BE2C (cell line): ENCODE results near the gene ADAMTS13.

Experiments used
- DNase-seq: peaks from one replicate; pipeline ENCODE4 v3.0.0-alpha.2; 2020
- H3K27me3 ChIP-seq: fragments of 250-450 bp; sonication (Bioruptor Pico); 2 replicates; pipeline ENCODE4 v1.5.1; 2020; ENCODE audit warnings: mild to moderate bottlenecking
- H3K36me3 ChIP-seq: fragments of 250-450 bp; sonication (Bioruptor Pico); 2 replicates; pipeline ENCODE4 v1.5.1; 2020; ENCODE audit warnings: mild to moderate bottlenecking
- H3K4me1 ChIP-seq: fragments of 250-450 bp; sonication (Bioruptor Pico); 2 replicates; pipeline ENCODE4 v1.5.1; 2020
- H3K4me3 ChIP-seq: 2 replicates; pipeline ENCODE4 v1.5.1; 2011; ENCODE audit warnings: low read depth, low read length
- H3K9me3 ChIP-seq: fragments of 250-450 bp; sonication (Bioruptor Pico); 2 replicates; pipeline ENCODE4 v1.5.1; 2020
- TF ChIP-seq, protein P1 (sequence below): IDR thresholded peaks from 2 replicates; pipeline ENCODE4 v1.5.1; 2012; ENCODE audit warnings: mild to moderate bottlenecking, low read depth, low read length

Gene ADAMTS13

DNA sequence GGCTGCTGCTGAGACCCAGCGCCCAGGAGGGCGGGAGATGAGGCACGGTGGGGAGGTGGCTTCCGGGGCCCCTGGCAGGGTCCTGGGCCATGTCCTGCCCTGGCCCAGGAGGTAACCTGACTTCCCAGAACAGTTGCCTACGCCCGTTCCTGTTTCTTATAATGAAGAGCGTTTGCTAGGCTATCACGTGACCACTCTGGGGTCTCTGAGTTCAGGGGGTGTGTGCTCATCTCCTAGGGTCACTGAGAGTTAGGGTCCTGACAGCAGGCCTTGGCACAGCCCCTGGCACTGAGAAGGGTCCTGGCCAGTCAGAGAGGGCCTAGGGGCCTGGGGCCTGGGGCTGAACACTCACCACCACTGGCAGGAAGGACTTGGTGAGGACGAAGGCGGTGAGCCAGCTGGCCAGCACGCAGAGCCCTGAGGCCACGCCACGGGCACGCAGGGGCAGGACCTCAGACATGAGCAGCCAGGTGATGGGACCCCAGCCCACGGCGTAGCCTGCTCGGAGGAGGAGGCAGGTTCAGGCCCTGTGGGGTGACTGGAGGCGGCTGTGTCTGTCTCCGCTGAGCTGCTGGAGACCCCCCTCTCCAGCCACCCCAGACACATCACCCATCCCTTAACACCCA is 50.7 kb downstream of the ADAMTS13 start:
- Histone ChIP-seq H3K4me3 (no peak overlapping the region), H3K27me3 (no peaks in the 10 kb centered on the region), H3K9me3 (no peaks in the 10 kb centered on the region), H3K4me1 (peaks cover 1% of the 10 kb centered on the region; the same call in 1 of the 2 replicates), H3K36me3 (peaks cover 33% of the 10 kb centered on the region)
- DNase-seq, result peak; percentile 8
- TF ChIP-seq, protein P1, sequence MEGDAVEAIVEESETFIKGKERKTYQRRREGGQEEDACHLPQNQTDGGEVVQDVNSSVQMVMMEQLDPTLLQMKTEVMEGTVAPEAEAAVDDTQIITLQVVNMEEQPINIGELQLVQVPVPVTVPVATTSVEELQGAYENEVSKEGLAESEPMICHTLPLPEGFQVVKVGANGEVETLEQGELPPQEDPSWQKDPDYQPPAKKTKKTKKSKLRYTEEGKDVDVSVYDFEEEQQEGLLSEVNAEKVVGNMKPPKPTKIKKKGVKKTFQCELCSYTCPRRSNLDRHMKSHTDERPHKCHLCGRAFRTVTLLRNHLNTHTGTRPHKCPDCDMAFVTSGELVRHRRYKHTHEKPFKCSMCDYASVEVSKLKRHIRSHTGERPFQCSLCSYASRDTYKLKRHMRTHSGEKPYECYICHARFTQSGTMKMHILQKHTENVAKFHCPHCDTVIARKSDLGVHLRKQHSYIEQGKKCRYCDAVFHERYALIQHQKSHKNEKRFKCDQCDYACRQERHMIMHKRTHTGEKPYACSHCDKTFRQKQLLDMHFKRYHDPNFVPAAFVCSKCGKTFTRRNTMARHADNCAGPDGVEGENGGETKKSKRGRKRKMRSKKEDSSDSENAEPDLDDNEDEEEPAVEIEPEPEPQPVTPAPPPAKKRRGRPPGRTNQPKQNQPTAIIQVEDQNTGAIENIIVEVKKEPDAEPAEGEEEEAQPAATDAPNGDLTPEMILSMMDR, result no peak

DNA sequence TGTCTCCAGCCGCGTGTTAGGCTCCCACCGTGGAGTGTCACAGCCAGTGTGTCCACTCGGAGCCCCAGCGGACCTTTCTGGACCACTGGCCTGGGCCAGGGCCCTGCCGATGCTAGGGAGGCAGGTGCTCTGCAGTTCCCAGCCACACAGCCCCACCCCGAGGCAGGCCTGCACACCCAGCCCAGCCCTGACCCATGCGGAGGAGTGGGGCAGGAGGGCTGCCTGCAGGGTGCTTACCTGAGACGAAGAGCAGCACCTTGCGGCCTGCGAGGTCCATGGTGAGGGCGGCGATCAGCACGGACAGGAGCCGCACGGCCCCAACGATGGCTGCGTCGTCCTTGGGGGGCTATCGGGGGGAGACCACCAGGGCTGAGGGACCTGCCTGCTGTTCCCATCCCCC is 51.6 kb downstream of the ADAMTS13 start:
- Histone ChIP-seq H3K9me3 (no peaks in the 10 kb centered on the region), H3K36me3 (peaks cover 33% of the 10 kb centered on the region), H3K4me1 (peaks cover 3% of the 10 kb centered on the region; the same call in 1 of the 2 replicates), H3K27me3 (no peaks in the 10 kb centered on the region), H3K4me3 (no peak overlapping the region)
- peak; percentile 8 for DNase-seq
- TF ChIP-seq, protein P1, result no peak

DNA sequence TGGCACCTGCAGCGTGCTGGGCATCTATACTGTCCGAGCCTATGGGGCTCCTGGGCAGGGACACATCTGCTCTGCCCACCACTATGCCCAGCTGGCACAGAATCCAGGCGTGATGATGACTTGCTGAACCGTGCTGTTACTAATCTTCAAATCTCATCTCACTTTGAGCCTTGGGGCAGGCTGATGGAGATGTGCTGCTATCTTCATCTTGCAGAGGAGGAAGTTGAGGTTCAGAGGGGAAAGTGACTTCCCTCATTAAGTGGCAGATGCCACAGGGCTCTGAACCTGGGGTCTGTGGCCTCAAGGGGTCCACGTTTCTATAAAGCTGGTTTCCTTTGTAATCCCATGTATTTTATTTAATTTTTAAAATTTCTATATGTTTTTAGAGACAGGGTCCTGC is 52.0 kb downstream of the ADAMTS13 start:
- Histone ChIP-seq H3K4me3 (no peak overlapping the region), H3K9me3 (no peaks in the 10 kb centered on the region), H3K36me3 (peaks cover 33% of the 10 kb centered on the region), H3K27me3 (no peaks in the 10 kb centered on the region), H3K4me1 (peaks cover 3% of the 10 kb centered on the region; the same call in 1 of the 2 replicates)
- TF ChIP-seq, protein P1, result no peak
- no peak for DNase-seq

DNA sequence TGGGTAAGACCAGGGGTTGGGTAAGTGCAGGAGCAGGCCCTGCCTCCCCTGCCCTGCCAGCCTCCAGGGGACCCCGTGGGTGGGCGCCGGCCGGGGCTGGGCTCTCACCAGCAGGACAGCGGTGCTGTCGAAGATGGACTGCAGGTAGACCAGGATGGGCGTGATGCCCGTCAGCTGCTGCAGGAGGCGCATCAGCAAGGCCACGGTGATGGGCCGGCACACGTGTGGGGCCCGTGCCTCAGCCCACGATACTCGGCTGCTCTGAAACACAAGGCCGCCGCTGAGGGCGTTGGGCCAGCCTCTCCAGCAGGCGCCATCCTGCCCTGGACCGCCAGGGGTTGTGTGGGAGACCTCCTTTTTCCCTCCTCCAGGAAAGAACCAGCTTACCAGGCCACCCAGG is 52.7 kb downstream of the ADAMTS13 start:
- peaks cover 33% of the 10 kb centered on the region for H3K36me3 ChIP-seq
- H3K4me1 ChIP-seq, result peaks cover 3% of the 10 kb centered on the region; the same call in 1 of the 2 replicates
- DNase-seq, result peak; percentile 10

DNA sequence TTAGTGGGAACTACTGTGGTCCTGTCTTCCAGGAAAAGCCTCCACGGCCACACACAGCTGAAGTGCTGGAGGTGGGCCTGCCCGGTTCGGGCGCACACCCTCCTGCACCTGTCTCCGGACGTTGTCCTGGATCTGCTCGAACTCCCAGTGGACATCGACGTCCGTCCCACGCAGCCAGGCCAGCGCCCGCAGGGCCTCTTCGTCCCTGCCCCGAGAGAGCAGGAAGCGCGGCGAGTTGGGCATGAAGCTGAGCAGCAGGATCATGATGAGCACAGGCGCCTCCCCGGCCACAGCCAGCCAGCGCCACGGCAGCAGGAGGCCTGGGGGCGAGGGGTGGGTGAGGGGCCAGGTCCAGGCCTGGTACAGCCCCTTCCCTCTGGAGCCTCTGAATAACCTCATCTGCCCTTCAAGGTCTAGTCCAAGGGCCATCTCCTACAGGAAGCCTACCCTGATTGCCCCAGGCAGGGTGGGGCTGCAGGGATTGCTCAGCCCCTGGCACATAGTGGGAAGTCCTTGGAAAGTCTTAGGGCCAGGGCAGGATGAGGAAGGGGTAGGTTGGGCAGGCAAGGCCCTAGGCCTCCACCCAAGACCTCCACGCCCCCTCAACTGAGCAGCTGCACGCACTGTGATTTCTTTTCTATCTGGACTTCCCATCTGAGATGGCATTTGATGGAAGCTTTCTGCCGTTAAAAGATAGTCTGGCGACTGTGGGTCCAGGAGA is 53.3 kb downstream of the ADAMTS13 start:
- H3K27me3 ChIP-seq, result no peaks in the 10 kb centered on the region
- DNase-seq, result peak; percentile 29
- H3K4me1 ChIP-seq, result peaks cover 3% of the 10 kb centered on the region; the same call in 1 of the 2 replicates
- TF ChIP-seq, protein P1, result no peak
- H3K36me3 ChIP-seq, result peaks cover 33% of the 10 kb centered on the region
- H3K9me3 ChIP-seq, result no peaks in the 10 kb centered on the region
- H3K4me3 ChIP-seq, result no peak overlapping the region

More for the DNA sequence above, 52.7 kb downstream of the ADAMTS13 start:
- Histone ChIP-seq H3K9me3 (no peaks in the 10 kb centered on the region), H3K27me3 (no peaks in the 10 kb centered on the region), H3K4me3 (no peak overlapping the region)
- TF ChIP-seq, protein P1, result 0 out of 2 replicates have a peak, but pooled peaks have one; percentile 2
